Measurements from ENCODE around the gene TSN. TPM values are rescaled to one million over a fixed set of nuclear protein-coding genes. Genes with fewer than 3 reads are reported as not detected.
"Not testable (repeated sequence)": the region's sequence is repeated elsewhere in the genome, so short reads cannot be mapped to it uniquely, and the experiment has no call there.

The TSN gene
- total RNA-seq, 2 experiments from 2014 or later = 55.4 to 57.9 TPM

DNA sequence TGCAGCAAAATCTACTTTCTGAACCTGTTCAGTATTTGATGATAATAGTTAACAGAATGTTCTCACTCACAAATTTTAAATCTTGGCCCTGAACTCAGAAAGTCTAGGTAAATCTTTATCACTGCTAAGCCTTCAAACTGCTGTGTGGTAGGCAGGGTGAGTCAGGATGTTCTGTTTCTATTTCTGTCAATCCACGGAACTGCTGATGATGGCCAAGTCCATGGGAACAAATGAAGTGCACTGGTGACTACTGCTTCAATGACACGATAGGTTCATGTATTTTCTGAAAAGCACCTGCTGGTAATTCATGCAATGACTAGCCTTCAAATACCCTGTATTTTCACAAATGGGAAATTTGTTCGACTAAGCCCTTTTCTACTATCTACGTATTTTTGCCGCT is 33.0 kb upstream of the TSN start:
- H3K4me1 Mint-ChIP-seq (ENCODE audit: low read depth) = peaks cover 14% of the 10 kb centered on the region
- DNase-seq (no peak), ATAC-seq (no peak)
- peaks cover 12% of the 10 kb centered on the region for H3K36me3 Mint-ChIP-seq (ENCODE audit: low read depth)
- no peak overlapping the region for H3K4me3 Mint-ChIP-seq
- ChIA-PET CTCF (interaction anchor here (1.2 to 1.4 kb wide), 2 partner anchors 10 to 74 kb away, joined by 3 to 5 read pairs; no protein-coding TSS in a partner anchor), POLR2A (interaction anchor here (1.2 kb wide), 1 partner anchor 23 kb away, joined by 3 read pairs; no protein-coding TSS in a partner anchor)
- no peaks in the 10 kb centered on the region for H3K27me3 Mint-ChIP-seq (ENCODE audit: low read depth)
- H3K27ac Mint-ChIP-seq = no peak overlapping the region
- no peaks in the 10 kb centered on the region for H3K9me3 Mint-ChIP-seq (ENCODE audit: insufficient read depth)

- peaks cover 20% of the 10 kb centered on the region for H3K36me3 Mint-ChIP-seq (ENCODE audit: low read depth)
- no peaks in the 10 kb centered on the region for H3K27me3 Mint-ChIP-seq (ENCODE audit: low read depth)
- DNase-seq (no peak), ATAC-seq (no peak)
- H3K27ac Mint-ChIP-seq = no peak overlapping the region
- H3K4me1 Mint-ChIP-seq (ENCODE audit: low read depth) = peaks cover 14% of the 10 kb centered on the region
- ChIA-PET CTCF (no interaction called here), POLR2A (no interaction called here)
- H3K9me3 Mint-ChIP-seq (ENCODE audit: insufficient read depth) = no peaks in the 10 kb centered on the region
- H3K4me3 Mint-ChIP-seq = no peak overlapping the region
These were observed 32.1 kb upstream of the TSN start for GRCh38 chr2:121723316-121723715.

DNA sequence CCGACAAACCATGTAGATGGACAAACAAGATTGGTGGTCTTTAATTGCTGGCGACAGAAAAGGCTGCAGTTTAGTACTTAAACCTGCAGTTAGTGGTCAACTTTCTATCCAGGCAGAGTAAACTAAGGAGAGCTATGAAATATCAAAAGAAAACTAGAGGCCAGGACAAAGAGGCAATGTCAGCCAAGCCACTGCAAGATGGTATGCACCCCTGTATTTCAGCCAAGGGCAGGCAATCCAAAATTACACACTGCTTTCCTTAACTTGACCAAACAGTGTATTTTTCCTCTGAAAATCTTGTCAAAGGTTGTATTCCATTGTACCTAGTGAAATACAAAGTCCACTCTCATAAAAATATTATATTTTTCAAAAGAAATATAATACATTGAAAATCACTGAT is 28.1 kb upstream of the TSN start:
- ATAC-seq (no peak), DNase-seq (no peak)
- POLR2A ChIA-PET = interaction anchor here (0.7 kb wide), 1 partner anchor 197 kb away, joined by 4 read pairs; the partner anchor contains the start of gene RNU4ATAC
- peaks cover 54% of the 10 kb centered on the region for H3K36me3 Mint-ChIP-seq (ENCODE audit: low read depth)
- H3K4me1 Mint-ChIP-seq (ENCODE audit: low read depth) = peaks cover 22% of the 10 kb centered on the region
- H3K27me3 Mint-ChIP-seq (ENCODE audit: low read depth) = no peaks in the 10 kb centered on the region
- H3K9me3 Mint-ChIP-seq (ENCODE audit: insufficient read depth) = no peaks in the 10 kb centered on the region
- H3K27ac Mint-ChIP-seq = no peak overlapping the region
- H3K4me3 Mint-ChIP-seq = no peak overlapping the region
- CTCF ChIA-PET = no interaction called here

DNA sequence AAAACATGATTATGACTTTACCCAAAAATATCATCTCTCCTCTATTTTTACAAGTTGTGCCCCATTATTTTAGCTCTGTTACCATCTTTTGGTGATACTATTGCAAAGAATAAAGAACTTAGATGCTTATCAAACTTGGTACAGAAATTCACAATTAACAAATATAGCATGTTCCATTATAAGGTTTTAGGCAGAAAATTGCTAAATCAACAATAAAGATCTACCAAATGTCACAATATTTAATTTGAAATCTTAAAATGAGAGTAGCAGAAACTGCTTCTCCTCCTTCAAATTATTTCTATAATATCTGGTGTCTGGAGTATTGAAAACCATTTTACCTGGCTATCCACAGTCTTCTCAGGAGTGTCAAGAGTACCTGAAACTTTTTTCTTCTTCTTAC is 27.5 kb upstream of the TSN start:
- no peak overlapping the region for H3K4me3 Mint-ChIP-seq
- ChIA-PET POLR2A (no interaction called here), CTCF (no interaction called here)
- H3K4me1 Mint-ChIP-seq (ENCODE audit: low read depth) = peaks cover 22% of the 10 kb centered on the region
- no peak for ATAC-seq
- no peaks in the 10 kb centered on the region for H3K27me3 Mint-ChIP-seq (ENCODE audit: low read depth)
- no peaks in the 10 kb centered on the region for H3K9me3 Mint-ChIP-seq (ENCODE audit: insufficient read depth)
- DNase-seq = no peak
- peaks cover 55% of the 10 kb centered on the region for H3K36me3 Mint-ChIP-seq (ENCODE audit: low read depth)
- no peak overlapping the region for H3K27ac Mint-ChIP-seq

DNA sequence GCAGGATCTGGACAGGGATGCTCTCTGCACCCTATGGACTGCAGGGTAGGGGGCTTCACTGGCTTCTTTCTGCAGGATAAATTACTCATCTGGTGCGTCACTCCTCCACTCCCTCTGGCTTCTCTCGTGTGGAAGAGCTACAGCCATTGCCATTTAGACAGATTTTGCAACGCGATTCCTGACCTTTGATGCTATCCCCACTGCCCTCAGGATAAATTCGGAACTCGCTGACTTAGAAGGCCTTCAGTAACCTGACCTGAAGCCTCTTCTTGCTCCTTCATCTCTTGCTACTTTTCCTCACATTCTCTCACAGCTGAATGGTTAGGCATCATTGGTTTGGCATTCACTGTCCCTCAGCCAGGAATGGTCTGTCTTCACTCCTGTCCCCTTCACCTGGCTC is 24.1 kb upstream of the TSN start:
- Mint-ChIP-seq H3K4me1 (ENCODE audit: low read depth) (peaks cover 29% of the 10 kb centered on the region), H3K27me3 (ENCODE audit: low read depth) (no peaks in the 10 kb centered on the region), H3K36me3 (ENCODE audit: low read depth) (peaks cover 70% of the 10 kb centered on the region), H3K27ac (no peak overlapping the region), H3K9me3 (ENCODE audit: insufficient read depth) (no peaks in the 10 kb centered on the region), H3K4me3 (no peak overlapping the region)
- no peak for ATAC-seq
- no peak for DNase-seq
- ChIA-PET CTCF (interaction anchor here (1.1 kb wide), 1 partner anchor 134 kb away, joined by 3 read pairs; no protein-coding TSS in a partner anchor), POLR2A (no interaction called here)

GRCh38 chr2:121734544-121734943 is 20.9 kb upstream of the TSN start:
- CTCF ChIA-PET = interaction anchor here (1.6 to 1.7 kb wide), 2 partner anchors 16 to 21 kb away, joined by 4 to 6 read pairs; partner anchors contain the start of gene TSN
- DNase-seq; H3K27ac Mint-ChIP-seq; H3K4me3 Mint-ChIP-seq; ATAC-seq; H3K9me3 Mint-ChIP-seq (ENCODE audit: insufficient read depth); H3K27me3 Mint-ChIP-seq (ENCODE audit: low read depth): not testable (repeated sequence)
- POLR2A ChIA-PET = interaction anchor here (0.7 to 4.6 kb wide), 4 partner anchors 22 to 204 kb away, joined by 3 to 41 read pairs (median 14); partner anchors contain the start of genes CLASP1, RNU4ATAC and TSN
- H3K4me1 Mint-ChIP-seq (ENCODE audit: low read depth) = peaks cover 51% of the 10 kb centered on the region
- H3K36me3 Mint-ChIP-seq (ENCODE audit: low read depth) = peaks cover 46% of the 10 kb centered on the region

DNA sequence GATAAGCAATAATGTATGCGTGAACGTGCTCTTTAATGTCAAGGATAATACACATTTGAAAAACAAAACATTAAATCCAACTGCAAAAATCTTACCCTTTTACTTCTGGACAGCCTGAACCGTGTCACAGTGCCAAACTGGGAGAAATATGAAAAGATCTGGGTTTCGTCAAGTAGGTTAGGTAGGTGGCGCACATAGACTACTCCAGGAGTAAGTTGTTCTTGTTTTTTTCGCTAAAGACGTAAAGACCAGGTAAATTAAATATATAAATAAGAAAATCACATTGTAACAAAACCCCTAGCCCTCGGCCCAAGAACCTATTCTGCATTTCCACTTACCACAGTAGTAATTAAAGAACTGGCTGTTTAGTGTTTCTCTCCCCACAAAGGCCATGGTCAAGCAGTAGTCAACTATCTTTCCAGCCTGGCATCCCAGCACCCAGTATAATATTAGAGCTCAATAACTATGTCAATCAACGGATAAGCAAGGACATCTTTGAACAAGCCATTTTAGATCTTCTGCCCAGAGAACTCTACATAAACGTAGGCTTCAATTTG is 19.9 kb upstream of the TSN start:
- peaks cover 3% of the 10 kb centered on the region for H3K27me3 Mint-ChIP-seq (ENCODE audit: low read depth)
- DNase-seq (no peak), ATAC-seq (no peak)
- no peaks in the 10 kb centered on the region for H3K9me3 Mint-ChIP-seq (ENCODE audit: insufficient read depth)
- H3K27ac Mint-ChIP-seq = peak overlapping the region; percentile 97
- peak overlapping the region; percentile 98 for H3K4me3 Mint-ChIP-seq
- ChIA-PET CTCF (interaction anchor here (0.6 to 2.3 kb wide), 8 partner anchors 10 to 205 kb away, joined by 3 to 10 read pairs (median 4); partner anchors contain the start of genes RNU4ATAC and TSN), POLR2A (interaction anchor here (1.0 to 4.6 kb wide), 6 partner anchors 21 to 205 kb away, joined by 3 to 41 read pairs (median 22); partner anchors contain the start of genes CLASP1, RNU4ATAC and TSN)
- H3K36me3 Mint-ChIP-seq (ENCODE audit: low read depth) = peaks cover 39% of the 10 kb centered on the region
- peaks cover 54% of the 10 kb centered on the region for H3K4me1 Mint-ChIP-seq (ENCODE audit: low read depth)

- H3K27me3 Mint-ChIP-seq (ENCODE audit: low read depth) = peaks cover 3% of the 10 kb centered on the region
- ChIA-PET CTCF (interaction anchor here (0.8 to 2.3 kb wide), 8 partner anchors 11 to 206 kb away, joined by 3 to 10 read pairs (median 4); partner anchors contain the start of genes CLASP1, RNU4ATAC and TSN), POLR2A (interaction anchor here (1.0 to 4.6 kb wide), 6 partner anchors 20 to 206 kb away, joined by 3 to 41 read pairs (median 22); partner anchors contain the start of genes CLASP1, RNU4ATAC and TSN)
- peaks cover 34% of the 10 kb centered on the region for H3K36me3 Mint-ChIP-seq (ENCODE audit: low read depth)
- H3K4me3 Mint-ChIP-seq = peak overlapping the region; percentile 98
- ATAC-seq = no peak
- H3K27ac Mint-ChIP-seq = peak overlapping the region; percentile 97
- no peaks in the 10 kb centered on the region for H3K9me3 Mint-ChIP-seq (ENCODE audit: insufficient read depth)
- DNase-seq = no peak
- H3K4me1 Mint-ChIP-seq (ENCODE audit: low read depth) = peaks cover 51% of the 10 kb centered on the region
These were observed 19.4 kb upstream of the TSN start for GRCh38 chr2:121736140-121736461.

- H3K27me3 Mint-ChIP-seq (ENCODE audit: low read depth) = peaks cover 3% of the 10 kb centered on the region
- peaks cover 28% of the 10 kb centered on the region for H3K36me3 Mint-ChIP-seq (ENCODE audit: low read depth)
- peaks cover 47% of the 10 kb centered on the region for H3K4me1 Mint-ChIP-seq (ENCODE audit: low read depth)
- POLR2A ChIA-PET = interaction anchor here (1.0 to 4.6 kb wide), 6 partner anchors 20 to 206 kb away, joined by 3 to 41 read pairs (median 22); partner anchors contain the start of genes CLASP1, RNU4ATAC and TSN
- H3K27ac Mint-ChIP-seq = peak within 1 kb of the TSS; percentile 97
- DNase-seq = peak; percentile 100
- H3K9me3 Mint-ChIP-seq (ENCODE audit: insufficient read depth) = no peaks in the 10 kb centered on the region
- peak within 1 kb of the TSS; percentile 98 for H3K4me3 Mint-ChIP-seq
- peak; percentile 92 for ATAC-seq
- CTCF ChIA-PET = interaction anchor here (0.8 to 2.3 kb wide), 9 partner anchors 12 to 206 kb away, joined by 3 to 10 read pairs (median 4); partner anchors contain the start of genes CLASP1, RNU4ATAC and TSN
These were observed 18.8 kb upstream of the TSN start, which contains the start of gene NIFK for GRCh38 chr2:121736462-121737336. TSS of gene NIFK (minus strand) at chr2:121736875. CDS start at chr2:121736850, 25 bp downstream.

DNA sequence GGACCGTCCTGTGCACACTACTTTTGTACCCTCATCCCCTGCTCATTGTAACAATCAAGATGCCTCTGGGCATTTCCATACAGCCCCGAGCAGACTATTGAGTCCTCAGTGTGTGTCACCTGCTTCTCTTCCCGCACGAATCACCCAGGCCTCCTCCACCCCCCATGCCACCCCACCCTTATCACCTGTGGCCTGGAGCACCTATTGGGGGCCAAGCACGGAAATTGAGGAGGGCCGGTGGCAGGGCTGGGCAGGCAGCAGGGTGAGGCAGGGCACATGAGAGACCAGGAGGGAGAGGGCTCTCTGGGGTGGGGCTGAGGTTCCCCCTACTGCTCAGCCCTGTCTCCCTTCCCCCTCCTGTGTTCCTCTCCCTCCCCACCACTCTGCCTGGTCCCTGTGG is 14.5 kb upstream of the TSN start:
- H3K27ac Mint-ChIP-seq = no peak overlapping the region
- no peak for ATAC-seq
- ChIA-PET CTCF (no interaction called here), POLR2A (no interaction called here)
- DNase-seq = no peak
- H3K36me3 Mint-ChIP-seq (ENCODE audit: low read depth) = peaks cover 1% of the 10 kb centered on the region
- H3K4me1 Mint-ChIP-seq (ENCODE audit: low read depth) = peaks cover 25% of the 10 kb centered on the region
- H3K4me3 Mint-ChIP-seq = no peak overlapping the region
- H3K9me3 Mint-ChIP-seq (ENCODE audit: insufficient read depth) = no peaks in the 10 kb centered on the region
- peaks cover 6% of the 10 kb centered on the region for H3K27me3 Mint-ChIP-seq (ENCODE audit: low read depth)

DNA sequence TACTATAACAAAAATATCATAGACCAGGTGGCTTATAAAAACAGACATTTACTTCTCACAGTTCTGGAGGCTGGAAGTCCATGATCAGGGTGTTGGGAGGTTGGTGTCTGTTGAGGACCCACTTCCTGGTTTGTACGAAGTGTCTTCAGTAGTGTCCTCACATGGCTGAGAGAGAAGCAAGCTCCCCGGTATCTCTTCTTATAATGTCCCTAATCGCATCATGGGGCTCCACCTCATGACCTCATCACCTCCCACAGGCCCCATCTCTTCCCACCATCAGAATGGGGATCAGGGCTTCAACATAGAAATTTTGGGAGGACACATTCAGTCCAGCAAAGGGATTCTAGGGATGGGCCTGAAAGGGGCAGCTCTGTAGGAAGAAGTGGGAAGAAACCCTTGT is 14.0 kb upstream of the TSN start:
- Mint-ChIP-seq H3K4me3 (no peak overlapping the region), H3K27me3 (ENCODE audit: low read depth) (peaks cover 6% of the 10 kb centered on the region), H3K9me3 (ENCODE audit: insufficient read depth) (no peaks in the 10 kb centered on the region), H3K4me1 (ENCODE audit: low read depth) (peaks cover 26% of the 10 kb centered on the region), H3K27ac (no peak overlapping the region), H3K36me3 (ENCODE audit: low read depth) (no peaks in the 10 kb centered on the region)
- ChIA-PET POLR2A (no interaction called here), CTCF (no interaction called here)
- DNase-seq (no peak), ATAC-seq (no peak)
